ENCODE measurements around the gene ICAM2.

The ICAM2 gene

DNA sequence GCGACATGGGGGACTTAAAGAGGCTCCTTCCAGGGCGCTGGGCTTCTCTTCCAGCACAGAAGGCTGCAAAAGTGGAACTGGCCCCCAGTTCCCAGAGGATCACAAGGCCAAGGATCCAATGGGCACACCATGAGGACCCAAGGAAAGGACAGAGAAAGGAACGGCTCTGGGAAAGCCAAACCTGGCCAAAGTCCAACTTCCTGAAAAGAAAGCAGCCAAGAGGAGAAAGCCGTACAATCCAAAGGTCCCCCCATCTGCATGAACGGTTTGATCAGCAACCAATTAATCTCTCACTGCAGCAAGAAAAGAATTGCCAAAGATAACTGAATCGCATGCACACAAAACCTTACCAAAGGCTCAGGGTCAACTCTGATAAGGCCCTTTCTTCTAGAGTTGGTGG is 19.8 kb upstream of the ICAM2 start:
- Histone ChIP-seq H3K36me3 (ENCODE audit: control insufficient read depth, insufficient read depth, low read length) (no peaks in the 10 kb centered on the region), H3K9ac (ENCODE audit: low read depth, low read length) (no peak overlapping the region), H3K4me1 (ENCODE audit: control insufficient read depth, insufficient read depth, low read length) (no peaks in the 10 kb centered on the region), H3K27me3 (ENCODE audit: control insufficient read depth, insufficient read depth, low read length) (no peaks in the 10 kb centered on the region), H3K9me3 (ENCODE audit: control insufficient read depth, insufficient read depth, low read length) (no peaks in the 10 kb centered on the region), H3K4me3 (ENCODE audit: low read depth, low read length) (no peak overlapping the region)

DNA sequence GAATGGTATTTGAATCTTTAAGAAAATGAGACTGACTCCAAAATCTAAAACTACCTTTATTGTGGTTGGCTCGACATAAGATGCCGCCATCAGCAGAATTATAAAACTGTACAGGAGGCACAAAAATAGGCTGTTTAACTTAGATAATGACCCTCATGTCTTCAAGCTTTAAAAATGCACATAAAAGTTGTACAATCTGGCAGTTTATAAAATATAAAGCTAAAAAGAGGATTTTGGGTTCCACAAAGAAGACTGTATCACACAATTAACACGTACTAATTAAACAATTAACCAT is 18.6 kb upstream of the ICAM2 start:
- H3K4me1 ChIP-seq (ENCODE audit: control insufficient read depth, insufficient read depth, low read length): no peaks in the 10 kb centered on the region
- no peak overlapping the region for H3K9ac ChIP-seq (ENCODE audit: low read depth, low read length)
- H3K36me3 ChIP-seq (ENCODE audit: control insufficient read depth, insufficient read depth, low read length): no peaks in the 10 kb centered on the region

DNA sequence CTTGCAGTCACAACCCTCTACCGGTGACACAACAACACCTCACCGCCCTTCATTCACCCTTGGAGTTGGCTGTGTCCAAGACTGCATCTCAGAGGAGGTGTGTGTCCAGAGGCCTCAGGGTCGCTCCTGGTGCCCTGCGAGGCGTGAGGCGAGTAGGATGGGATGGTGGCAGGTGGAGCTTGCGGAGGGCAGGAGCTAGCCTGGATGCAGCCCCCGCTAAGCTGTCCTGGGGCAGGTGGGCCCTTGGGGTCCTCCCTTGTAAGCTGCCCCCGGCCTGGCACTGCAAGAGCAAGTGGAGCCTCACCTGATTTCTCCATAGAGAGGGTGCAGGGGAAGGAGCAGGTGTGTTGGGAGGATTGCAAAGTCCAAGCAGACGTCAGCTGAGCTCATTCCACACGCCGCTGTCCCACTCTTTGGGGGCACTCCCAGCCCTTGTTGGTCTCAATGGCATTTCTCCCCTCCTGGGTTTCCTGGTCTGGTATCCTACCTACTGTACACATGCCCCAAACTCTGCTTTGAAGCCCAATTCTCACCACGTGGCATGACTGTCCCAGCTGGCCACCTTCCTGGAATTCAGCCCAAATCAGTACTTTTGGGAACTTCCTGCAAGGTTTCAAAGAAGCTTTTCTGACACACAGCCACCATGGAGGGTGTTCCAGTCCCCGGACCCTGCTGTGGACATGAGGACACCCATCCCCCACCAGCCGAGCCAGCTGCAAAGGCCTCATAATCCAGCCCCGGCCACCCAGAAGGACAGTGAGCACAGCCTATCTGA is 18.1 kb upstream of the ICAM2 start:
- no peaks in the 10 kb centered on the region for H3K27me3 ChIP-seq (ENCODE audit: control insufficient read depth, insufficient read depth, low read length)
- no peak overlapping the region for H3K9ac ChIP-seq (ENCODE audit: low read depth, low read length)
- no peaks in the 10 kb centered on the region for H3K4me1 ChIP-seq (ENCODE audit: control insufficient read depth, insufficient read depth, low read length)
- H3K36me3 ChIP-seq (ENCODE audit: control insufficient read depth, insufficient read depth, low read length): no peaks in the 10 kb centered on the region
- no peak overlapping the region for H3K4me3 ChIP-seq (ENCODE audit: low read depth, low read length)
- H3K9me3 ChIP-seq (ENCODE audit: control insufficient read depth, insufficient read depth, low read length): no peaks in the 10 kb centered on the region

More for the DNA sequence above, 18.6 kb upstream of the ICAM2 start:
- Histone ChIP-seq H3K4me3 (ENCODE audit: low read depth, low read length) (no peak overlapping the region), H3K9me3 (ENCODE audit: control insufficient read depth, insufficient read depth, low read length) (no peaks in the 10 kb centered on the region), H3K27me3 (ENCODE audit: control insufficient read depth, insufficient read depth, low read length) (no peaks in the 10 kb centered on the region)

DNA sequence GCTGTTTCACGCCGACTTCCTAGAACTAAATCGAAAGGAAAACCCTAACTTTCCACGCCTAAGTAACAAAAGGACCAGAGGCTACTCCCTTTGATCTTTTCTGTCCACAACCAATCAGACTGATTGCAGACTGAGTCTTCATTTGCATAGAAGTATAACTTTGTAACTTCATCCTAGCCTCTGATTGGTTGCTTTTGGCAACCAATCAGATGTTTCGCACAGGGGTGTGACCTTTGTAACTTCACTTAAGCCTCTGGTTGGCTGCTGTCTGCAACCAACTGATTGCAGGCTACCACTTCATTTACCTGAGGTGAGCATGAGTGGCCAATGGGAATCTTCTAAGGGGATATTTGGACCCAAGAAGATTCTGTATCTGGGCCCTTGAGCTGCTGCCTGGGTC is 17.4 kb upstream of the ICAM2 start:
- no peaks in the 10 kb centered on the region for H3K9me3 ChIP-seq (ENCODE audit: control insufficient read depth, insufficient read depth, low read length)
- no peaks in the 10 kb centered on the region for H3K4me1 ChIP-seq (ENCODE audit: control insufficient read depth, insufficient read depth, low read length)
- no peaks in the 10 kb centered on the region for H3K27me3 ChIP-seq (ENCODE audit: control insufficient read depth, insufficient read depth, low read length)
- no peak overlapping the region for H3K4me3 ChIP-seq (ENCODE audit: low read depth, low read length)
- no peak overlapping the region for H3K9ac ChIP-seq (ENCODE audit: low read depth, low read length)
- no peaks in the 10 kb centered on the region for H3K36me3 ChIP-seq (ENCODE audit: control insufficient read depth, insufficient read depth, low read length)

DNA sequence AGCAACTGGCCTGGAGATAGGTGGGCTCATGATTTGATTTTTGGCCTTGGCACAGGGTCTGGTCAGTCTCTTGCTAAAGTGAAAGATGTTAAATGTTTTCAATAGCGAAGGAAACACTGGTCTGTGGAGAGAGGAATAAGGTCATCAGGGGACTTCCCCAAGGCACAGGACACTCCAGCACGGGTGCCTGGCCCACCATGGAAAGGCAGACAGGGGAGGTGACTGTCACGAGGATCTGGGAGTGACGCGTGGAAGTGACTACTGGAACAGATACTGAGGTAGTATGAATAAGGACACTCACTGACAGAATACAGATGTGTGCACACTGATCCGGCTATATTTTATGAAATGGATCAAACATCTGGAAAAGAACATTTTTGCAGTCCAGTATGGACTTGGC is 16.7 kb upstream of the ICAM2 start:
- H3K9me3 ChIP-seq (ENCODE audit: control insufficient read depth, insufficient read depth, low read length): no peaks in the 10 kb centered on the region
- H3K27me3 ChIP-seq (ENCODE audit: control insufficient read depth, insufficient read depth, low read length): no peaks in the 10 kb centered on the region
- H3K4me1 ChIP-seq (ENCODE audit: control insufficient read depth, insufficient read depth, low read length): no peaks in the 10 kb centered on the region
- H3K9ac ChIP-seq (ENCODE audit: low read depth, low read length): no peak overlapping the region
- H3K4me3 ChIP-seq (ENCODE audit: low read depth, low read length): no peak overlapping the region
- no peaks in the 10 kb centered on the region for H3K36me3 ChIP-seq (ENCODE audit: control insufficient read depth, insufficient read depth, low read length)

DNA sequence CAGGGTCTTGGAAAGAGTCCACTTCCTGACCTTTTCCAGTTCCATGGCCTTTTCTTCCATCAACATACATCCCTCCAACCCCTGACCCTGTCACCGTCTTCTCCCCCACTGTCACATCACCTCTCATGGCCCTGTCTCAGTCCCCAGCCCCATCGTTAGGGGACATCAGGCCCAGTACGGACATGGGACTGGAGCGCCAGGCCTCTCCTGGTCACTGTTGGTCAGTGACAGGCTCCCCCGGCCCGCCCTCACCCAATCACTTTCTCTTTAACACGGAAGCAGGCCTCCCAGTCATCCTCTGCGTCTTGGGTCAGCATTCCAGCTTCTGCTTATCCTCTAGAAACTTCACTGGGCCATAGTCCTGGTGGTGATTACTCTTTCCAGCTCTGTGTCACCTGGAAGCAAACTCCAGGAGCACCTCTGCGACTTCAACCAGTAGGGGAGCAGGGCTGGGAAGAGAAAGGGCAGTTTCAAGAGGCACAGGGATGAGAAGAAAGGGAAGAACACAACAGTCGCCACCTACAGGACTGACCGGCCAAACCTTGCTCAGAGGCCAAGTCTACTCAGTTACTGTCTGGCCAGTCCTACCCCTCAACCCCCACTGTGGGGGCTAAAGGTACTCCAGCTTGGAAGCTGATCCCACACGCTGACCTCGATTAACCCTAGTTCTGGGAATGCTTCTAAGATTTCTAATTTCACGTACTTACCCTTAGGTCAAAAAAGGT is 15.9 kb upstream of the ICAM2 start:
- no peaks in the 10 kb centered on the region for H3K27me3 ChIP-seq (ENCODE audit: control insufficient read depth, insufficient read depth, low read length)
- H3K4me3 ChIP-seq (ENCODE audit: low read depth, low read length): no peak overlapping the region
- H3K4me1 ChIP-seq (ENCODE audit: control insufficient read depth, insufficient read depth, low read length): no peaks in the 10 kb centered on the region
- H3K36me3 ChIP-seq (ENCODE audit: control insufficient read depth, insufficient read depth, low read length): no peaks in the 10 kb centered on the region
- no peaks in the 10 kb centered on the region for H3K9me3 ChIP-seq (ENCODE audit: control insufficient read depth, insufficient read depth, low read length)
- no peak overlapping the region for H3K9ac ChIP-seq (ENCODE audit: low read depth, low read length)

DNA sequence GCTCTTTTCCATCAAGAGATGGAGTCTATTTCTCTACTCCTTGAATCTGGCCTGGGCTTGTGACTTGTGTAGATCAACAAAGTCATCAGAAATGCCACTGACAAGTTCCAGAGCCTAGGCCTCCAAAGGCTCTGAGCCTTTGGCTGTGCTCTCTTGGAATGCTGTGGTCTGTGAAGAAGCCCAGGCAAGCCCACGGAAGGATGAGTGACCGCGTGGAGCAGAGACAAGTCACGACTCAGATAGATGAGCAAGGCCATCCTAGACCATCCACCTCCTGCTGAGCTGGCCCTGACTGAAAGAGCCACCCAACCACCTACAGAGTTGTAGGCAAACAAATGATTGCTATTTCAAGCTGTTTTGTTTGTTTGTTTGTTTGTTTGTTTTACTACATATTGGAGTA is 11.6 kb upstream of the ICAM2 start:
- Histone ChIP-seq H3K27me3 (ENCODE audit: control insufficient read depth, insufficient read depth, low read length) (no peaks in the 10 kb centered on the region), H3K9ac (ENCODE audit: low read depth, low read length) (no peak overlapping the region), H3K4me3 (ENCODE audit: low read depth, low read length) (no peak overlapping the region), H3K9me3 (ENCODE audit: control insufficient read depth, insufficient read depth, low read length) (no peaks in the 10 kb centered on the region), H3K4me1 (ENCODE audit: control insufficient read depth, insufficient read depth, low read length) (no peaks in the 10 kb centered on the region), H3K36me3 (ENCODE audit: control insufficient read depth, insufficient read depth, low read length) (no peaks in the 10 kb centered on the region)

DNA sequence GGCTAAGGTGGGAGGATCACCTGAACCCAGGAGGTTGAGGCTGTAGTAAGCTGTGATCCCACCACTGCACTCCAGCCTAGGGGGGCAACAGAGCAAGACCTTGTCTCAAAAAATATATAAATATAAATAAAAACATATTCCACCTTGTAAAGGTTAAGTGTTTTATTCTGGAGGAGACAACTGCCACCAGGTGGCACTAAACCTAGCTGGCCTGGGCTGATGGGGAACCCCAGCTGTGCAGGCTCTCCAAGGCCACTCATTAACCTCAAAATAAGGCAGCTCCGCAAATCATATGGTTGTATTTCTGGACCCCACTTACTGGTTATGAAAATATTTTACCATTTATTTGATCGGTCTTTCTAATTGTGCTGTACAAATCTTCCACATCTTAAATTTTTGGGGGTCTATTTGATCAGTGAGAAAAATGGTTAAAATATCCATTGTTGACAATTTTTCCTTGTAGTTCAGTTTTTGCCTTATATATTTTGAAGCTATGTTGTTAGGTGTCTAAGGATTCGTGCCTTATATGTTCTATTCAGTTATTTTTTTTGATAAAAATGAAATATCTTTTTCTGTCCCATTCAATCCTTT is 8.5 kb upstream of the ICAM2 start:
- no peaks in the 10 kb centered on the region for H3K36me3 ChIP-seq (ENCODE audit: control insufficient read depth, insufficient read depth, low read length)
- no peak overlapping the region for H3K9ac ChIP-seq (ENCODE audit: low read depth, low read length)
- no peaks in the 10 kb centered on the region for H3K9me3 ChIP-seq (ENCODE audit: control insufficient read depth, insufficient read depth, low read length)
- H3K4me1 ChIP-seq (ENCODE audit: control insufficient read depth, insufficient read depth, low read length): no peaks in the 10 kb centered on the region
- H3K27me3 ChIP-seq (ENCODE audit: control insufficient read depth, insufficient read depth, low read length): peaks cover 6% of the 10 kb centered on the region
- H3K4me3 ChIP-seq (ENCODE audit: low read depth, low read length): no peak overlapping the region

DNA sequence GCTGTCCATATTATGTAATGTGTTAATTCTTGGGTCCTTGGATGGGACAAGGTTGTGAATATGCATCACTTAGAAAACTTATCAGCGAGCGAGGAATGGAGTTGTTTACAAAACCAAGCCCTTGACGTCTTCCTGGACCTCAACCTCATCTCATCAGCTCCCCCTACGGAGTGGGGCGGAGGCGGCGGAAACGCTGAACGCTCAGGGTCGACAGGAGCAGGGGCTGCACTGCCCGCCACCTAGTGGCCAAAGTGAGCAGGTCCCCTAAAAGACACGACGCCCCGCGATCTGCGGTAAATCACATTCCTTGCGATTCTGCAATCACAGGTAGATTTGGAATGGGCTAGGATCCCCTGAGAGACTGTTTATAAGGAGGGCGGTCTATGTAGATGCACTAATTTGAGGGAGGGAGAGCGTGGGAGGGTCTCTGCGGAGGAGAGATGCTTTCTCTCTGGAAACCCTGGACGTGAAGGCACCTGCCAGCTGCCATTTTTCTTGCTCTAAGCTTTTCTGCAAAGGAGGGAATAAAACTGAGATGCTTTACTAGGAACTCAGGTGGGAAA is 5.4 kb upstream of the ICAM2 start:
- Histone ChIP-seq H3K27me3 (ENCODE audit: control insufficient read depth, insufficient read depth, low read length) (peaks cover 6% of the 10 kb centered on the region), H3K36me3 (ENCODE audit: control insufficient read depth, insufficient read depth, low read length) (no peaks in the 10 kb centered on the region), H3K9ac (ENCODE audit: low read depth, low read length) (no peak overlapping the region), H3K9me3 (ENCODE audit: control insufficient read depth, insufficient read depth, low read length) (no peaks in the 10 kb centered on the region), H3K4me1 (ENCODE audit: control insufficient read depth, insufficient read depth, low read length) (no peaks in the 10 kb centered on the region), H3K4me3 (ENCODE audit: low read depth, low read length) (no peak overlapping the region)

DNA sequence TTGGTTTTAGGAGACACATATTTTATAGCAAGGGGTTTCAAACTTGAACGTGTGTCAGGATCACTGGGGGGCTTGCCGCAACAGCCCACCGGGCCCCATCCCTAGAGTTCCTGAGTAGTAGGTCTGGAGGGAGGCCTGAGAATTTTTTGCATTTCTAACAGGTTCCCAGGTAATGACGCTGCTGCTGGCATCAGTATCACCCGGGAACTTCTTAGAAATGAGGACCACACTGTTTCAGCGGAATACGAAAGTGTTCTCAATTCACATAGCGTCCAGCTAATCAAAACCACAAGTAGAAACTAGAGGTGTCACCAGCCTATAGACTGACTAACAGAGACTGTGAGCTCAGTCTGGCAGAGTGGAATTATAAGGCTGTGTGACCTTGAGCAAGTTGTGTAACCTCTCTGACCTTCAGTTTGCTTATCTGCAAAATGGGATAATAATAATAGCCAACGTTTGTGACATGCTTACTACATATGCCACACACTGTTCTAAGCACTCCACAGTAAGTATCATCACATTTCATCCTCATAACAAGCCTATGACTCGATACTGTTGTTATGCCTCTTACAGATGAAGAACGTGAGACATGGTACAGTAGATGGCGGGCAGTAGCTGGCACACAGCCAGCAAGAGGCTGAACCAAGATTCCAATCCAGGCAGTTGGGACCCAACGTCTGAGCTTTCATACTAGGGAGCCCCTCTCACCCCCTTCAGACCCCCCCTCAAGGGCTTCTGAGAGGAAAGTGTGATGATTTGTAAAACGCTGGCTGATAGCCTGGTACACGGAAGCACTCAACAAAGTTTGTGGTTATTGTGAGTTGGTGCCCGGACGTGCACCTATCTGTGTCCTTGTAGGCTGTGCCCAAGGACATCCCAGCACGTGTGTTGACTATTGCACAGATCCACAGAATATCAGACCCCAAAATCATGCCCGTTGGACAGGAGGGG is 4.6 kb upstream of the ICAM2 start:
- Histone ChIP-seq H3K9me3 (ENCODE audit: control insufficient read depth, insufficient read depth, low read length) (no peaks in the 10 kb centered on the region), H3K36me3 (ENCODE audit: control insufficient read depth, insufficient read depth, low read length) (no peaks in the 10 kb centered on the region), H3K27me3 (ENCODE audit: control insufficient read depth, insufficient read depth, low read length) (peaks cover 10% of the 10 kb centered on the region), H3K4me3 (ENCODE audit: low read depth, low read length) (no peak overlapping the region), H3K9ac (ENCODE audit: low read depth, low read length) (no peak overlapping the region), H3K4me1 (ENCODE audit: control insufficient read depth, insufficient read depth, low read length) (peaks cover 3% of the 10 kb centered on the region)

DNA sequence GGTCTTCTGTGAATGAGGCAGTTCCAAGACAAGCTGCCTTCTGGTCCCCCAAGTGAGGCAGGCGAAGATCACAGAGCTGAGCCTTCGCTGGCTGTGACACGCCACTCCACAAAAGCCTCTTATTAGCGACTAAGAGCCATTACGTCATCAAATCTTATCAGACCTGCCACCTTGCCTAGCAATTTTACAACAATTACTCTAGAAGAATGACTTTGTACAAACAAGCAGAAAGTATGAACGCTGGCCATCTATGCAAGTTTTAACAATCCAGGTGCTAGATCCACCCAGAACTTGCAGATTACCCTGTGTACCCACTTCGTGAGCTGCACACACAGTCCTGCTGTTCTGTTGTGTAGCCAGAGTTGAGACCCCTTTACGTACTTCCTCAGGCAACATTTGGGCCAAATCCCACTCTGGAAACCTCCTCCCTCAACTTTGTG is 3.8 kb upstream of the ICAM2 start:
- Histone ChIP-seq H3K9ac (ENCODE audit: low read depth, low read length) (no peak overlapping the region), H3K4me3 (ENCODE audit: low read depth, low read length) (no peak overlapping the region), H3K9me3 (ENCODE audit: control insufficient read depth, insufficient read depth, low read length) (no peaks in the 10 kb centered on the region), H3K27me3 (ENCODE audit: control insufficient read depth, insufficient read depth, low read length) (peaks cover 12% of the 10 kb centered on the region), H3K36me3 (ENCODE audit: control insufficient read depth, insufficient read depth, low read length) (no peaks in the 10 kb centered on the region), H3K4me1 (ENCODE audit: control insufficient read depth, insufficient read depth, low read length) (peaks cover 3% of the 10 kb centered on the region)
